Stimulated activated CD8-positive, alpha-beta memory T cell treated with anti-CD3 and anti-CD28 coated beads, Interleukin-7, amount 100 ng/mL, for 4 hours (primary cell): ENCODE measurements around the gene BMAL1.
"Not testable (repeated sequence)": the region's sequence is repeated elsewhere in the genome, so short reads cannot be mapped to it uniquely, and the experiment has no call there.

Source experiments
- DNase-seq, 2 donors: peaks; one replicate each; pipeline ENCODE4 v3.0.0-alpha.2; 2020; ENCODE audit warnings: low read depth in 2 of 2

The BMAL1 gene

DNA sequence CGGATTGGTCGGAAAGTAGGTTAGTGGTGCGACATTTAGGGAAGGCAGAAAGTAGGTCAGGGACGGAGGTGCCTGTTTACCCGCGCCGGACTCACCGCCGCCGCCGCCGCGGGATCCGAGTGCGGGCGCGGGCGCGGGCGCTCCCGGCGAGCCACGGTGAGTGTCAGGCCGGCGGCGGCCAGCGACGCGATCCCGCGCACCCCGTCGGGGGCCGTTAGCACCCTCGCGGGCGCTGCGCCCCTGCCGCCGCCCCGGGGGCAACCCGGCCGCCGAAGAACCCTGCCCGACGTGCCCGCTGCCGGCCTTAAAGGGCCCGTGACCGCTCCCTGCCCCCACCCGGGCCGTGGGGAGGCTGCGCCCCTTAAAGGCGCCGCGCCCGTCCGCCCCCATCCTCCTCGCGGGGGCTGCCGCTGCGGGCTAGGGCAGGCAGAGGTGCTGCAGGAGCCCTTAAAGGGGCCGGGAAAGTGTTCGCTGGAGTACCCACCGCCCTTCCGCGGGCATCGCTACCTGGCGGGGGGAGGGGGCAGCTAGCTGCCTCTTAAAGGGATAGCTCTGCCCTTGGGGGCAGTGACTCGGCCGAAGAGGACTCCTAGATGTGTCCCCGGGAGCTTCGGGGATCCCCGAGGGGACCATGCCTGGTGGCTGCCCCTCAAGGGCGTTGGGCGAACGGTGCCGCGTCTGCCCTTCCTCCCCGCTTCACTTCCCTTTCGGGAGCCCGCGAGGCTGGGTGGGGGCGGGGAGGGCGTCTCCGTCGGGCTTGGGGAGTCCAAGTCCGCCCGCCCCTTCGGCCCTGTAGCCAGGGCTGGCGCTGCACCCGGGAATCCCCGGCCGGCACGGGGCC is at the start of gene BMAL1:
TSS of gene BMAL1 (plus strand) at position 23 of the 841 bp plus-strand sequence. CDS start 76,519 bp downstream, outside the sequence.
- DNase-seq, result peak in 1 of 2 donors; percentile 52

DNA sequence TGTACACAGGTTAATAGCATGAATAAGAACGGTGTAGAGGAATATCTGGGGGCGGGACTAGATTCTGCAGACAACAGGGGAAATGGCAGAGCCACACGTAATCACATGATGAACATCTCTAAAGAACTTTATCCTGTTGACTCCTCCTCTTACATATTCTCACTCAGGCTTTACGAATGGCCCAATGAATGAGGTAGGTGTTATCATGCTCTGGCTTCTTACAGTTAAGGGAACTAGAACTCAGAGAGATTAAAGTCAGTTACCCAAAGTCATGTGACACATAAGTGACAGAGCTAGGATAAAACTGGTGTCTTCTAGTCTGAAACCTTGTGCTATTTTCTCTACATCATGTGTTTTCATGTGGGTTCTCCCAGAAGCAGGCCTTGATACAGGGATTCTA is 49.0 kb upstream of the BMAL1 start:
- DNase-seq, result no peak

DNA sequence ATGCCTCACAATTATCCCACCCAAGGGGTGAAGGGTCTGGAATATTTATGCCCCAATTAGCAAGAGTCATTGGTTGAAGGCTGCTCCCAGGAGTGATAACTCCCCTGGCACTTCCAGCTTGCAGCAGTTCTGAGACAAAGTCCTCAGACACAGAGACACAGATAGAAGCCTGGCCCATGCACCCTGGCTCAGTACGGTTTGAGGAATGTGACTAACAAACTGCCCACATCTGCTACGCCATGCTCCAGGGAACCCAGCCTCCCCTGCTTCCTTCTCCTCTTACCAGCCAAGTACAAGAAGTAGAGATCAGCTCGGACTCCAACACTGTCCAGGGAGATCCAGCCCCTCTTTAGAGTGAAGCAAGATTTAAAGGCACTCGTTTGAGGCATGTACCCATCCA is 48.5 kb upstream of the BMAL1 start:
- no peak for DNase-seq

DNA sequence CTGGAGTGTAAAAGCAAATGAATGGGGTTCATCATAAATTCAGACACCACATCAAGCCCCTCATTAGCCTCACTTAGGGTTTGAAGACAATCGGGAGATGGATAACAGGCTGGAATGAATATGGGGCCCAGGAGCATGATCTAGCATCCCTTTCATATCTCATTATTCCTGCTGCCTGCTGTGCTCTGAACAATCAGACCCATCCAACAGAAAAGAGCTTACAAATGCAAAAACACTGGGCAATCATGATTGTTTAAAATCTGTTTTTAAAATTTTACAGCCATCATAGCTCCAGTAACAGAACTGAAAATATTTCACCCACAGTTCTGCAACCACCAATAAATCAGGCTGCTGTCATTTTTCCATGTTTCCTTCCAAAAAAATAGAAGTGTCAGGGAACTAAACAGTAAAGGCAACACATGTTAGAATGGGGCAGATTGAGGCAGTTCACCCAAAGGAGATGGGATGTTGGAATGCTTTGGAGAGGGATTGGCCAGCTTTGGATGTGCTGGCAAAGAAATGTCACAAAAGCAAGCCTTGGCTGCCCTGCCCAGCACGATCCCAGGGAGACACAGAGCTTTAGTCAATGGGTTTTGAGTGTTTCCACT is 47.8 kb upstream of the BMAL1 start:
- no peak for DNase-seq

DNA sequence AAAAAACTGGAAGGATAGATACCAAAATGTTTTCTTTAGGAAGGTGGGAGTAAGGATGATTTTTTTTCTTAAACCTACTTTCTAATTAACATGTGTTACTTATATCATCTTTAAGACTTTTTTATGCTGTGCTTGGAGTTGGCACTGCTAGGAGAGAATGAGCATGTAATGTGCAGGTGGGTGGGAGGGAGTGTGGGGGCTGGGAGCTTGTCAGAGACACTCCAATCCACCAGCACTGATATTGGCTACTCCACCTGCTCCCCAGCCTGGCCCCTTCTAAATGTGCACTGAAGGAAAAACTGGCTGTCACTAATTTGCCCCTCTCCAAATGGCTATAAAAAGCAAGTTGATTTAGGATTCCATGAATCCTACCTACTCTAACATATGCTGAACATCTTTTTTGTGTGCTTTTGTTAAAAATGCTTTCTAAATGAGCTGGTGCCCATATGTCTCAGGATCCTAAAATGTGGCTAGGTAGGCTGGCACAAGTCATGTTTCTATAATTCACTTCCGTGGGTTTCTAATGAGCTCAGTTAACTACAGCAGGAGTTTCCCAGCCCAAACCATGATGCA is 44.3 kb upstream of the BMAL1 start:
- no peak for DNase-seq

DNA sequence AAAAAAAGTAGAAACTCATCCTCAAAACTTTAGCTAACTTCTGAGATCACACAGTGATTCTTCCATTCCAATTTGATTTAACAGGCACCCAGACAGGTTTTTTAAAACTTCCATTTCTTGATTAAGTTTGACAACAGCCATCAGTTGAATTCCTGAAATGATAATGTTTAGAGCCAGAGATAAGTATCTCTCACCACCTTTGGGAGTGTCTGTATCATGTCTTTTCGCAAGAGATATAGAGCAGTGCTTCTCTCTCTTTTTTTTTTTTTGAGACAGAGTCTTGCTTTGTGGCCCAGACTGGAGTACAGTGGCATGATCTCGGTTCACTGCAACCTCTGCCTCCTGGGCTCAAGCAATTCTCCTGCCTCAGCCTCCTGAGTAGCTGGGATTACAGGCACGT is 41.7 kb upstream of the BMAL1 start:
- no peak for DNase-seq

DNA sequence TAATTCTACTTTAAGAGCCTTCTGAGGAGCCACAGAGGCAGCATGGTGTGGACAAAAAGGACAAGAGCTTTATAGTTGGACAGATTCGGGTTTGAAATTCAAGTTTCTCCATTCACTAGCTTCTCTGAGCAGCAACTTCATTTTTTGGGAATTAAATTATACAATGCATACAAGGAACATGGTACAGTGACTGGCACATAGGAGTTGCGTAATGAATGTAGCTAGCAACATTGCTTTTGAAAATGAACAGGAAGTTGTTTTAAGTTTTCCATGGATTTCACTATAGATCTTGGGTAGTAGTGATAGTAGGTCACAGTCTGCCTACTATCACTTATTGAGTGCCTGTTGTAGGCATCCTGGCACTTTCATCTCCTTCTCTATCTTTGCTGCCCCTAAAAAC is 41.0 kb upstream of the BMAL1 start:
- DNase-seq, result no peak

DNA sequence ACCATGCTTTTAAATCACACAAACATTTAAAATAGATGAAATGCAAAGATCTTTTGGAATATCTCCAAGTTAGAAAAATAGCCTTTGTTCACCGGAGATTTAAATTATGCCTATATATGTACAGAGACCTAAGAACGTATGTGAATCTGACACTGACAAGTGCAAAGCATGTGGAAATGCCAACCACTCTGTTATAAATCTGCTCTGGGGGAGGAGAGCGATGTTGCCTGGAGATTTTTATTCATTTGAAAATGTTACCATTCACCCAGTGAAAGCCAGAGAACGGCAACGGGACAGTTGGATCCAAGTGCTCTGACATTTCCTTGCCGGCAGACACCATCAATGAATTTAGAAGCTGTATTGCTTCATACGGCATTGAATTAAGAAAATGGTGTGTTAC is 39.8 kb upstream of the BMAL1 start:
- no peak for DNase-seq

DNA sequence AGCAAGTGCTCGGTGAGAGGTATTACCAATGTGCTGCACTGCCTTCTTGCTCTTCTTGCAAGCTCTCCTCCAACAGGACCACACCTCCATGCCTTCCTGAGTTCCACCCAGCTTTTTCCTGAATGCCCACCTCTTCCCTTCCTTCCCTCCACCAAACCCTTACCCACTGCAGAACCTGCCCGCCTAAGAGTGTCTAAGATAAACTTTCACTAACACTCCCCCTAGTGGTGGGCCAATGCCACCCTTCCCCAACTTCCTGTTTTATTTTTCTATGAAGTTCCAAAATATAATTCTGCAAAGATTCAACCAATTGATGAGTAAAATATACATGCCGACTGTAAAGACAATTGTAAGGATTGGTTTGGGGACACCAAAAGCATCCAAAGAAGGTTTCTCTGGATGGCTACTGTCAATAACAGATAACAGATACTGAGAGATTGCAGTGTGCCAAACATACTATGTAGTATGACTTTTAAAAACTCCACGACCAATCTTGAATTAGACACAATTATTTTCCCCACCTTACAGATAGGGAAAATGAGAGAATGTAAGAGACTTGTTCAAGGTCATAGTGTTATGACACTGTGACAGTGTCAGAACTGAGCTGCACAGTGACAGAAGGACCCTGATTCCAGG is 38.6 kb upstream of the BMAL1 start:
- peak in 1 of 2 donors; percentile 8 for DNase-seq

DNA sequence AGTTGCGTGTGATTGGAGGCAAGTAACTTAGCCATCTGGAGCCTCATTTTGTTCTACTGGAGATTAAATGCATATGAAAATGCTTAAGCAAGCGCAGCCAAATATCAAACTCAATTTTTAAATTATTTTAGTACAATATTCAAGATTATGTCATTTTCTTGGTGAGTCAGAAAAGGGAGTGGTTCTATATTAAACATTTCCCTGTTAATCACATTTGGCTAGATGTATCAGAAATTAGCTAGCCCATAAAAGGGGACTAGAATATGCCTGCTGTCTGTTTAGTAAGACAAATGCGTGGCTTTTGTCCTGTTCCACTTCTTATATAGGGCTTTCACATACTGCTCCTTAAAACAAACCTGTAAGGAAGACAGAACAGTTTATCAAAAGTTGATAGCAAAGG is 35.0 kb upstream of the BMAL1 start:
- no peak for DNase-seq

DNA sequence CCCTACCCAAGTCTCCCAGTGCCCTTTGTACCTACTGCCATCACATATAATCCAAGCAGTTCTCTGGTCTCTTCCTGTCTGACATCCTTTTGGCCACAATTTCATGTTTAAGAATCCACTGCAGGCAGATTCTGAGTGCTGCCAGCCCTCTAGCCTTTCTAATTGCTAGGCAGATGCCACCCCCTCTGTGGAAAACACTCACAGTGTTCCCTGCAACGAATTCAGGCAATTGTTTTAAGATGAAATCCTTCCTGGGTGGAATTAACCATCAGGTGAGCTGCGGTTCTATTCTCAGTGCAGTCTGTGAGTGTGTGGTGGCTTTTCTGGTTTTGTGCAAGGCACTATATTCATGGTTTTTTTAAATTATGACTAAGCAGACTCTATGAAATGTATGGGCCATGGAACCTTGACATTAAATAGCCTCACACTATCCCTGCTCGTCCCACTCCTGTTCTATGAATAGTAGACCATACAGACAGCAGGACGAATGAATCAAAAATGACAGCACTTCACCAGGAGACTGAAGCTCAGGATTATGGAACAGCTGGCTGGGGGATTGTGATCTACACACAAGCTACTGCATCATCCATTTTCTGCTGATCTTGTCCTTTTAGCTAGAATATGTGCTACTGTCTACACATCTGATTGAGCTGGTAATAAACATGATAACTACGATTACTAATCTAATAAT is 29.8 kb upstream of the BMAL1 start:
- DNase-seq, result no peak

DNA sequence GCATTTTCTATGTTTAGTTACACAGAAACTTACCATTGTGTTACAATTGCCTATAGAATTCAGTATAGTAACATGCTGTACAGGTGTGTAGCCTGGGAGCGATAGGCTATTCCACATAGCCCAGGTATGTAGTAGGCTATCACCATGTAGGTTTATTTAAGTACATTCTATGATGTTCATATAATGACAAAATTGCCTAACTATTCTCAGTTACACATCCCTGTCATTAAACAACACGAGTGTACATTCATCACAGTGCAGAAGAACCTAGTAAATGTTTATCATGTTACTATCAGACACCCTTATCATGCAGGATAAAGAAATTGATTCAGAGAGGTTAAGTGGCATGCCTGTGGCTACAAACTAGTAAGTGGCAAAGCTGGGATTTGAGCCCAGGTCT is 28.4 kb upstream of the BMAL1 start:
- no peak for DNase-seq

DNA sequence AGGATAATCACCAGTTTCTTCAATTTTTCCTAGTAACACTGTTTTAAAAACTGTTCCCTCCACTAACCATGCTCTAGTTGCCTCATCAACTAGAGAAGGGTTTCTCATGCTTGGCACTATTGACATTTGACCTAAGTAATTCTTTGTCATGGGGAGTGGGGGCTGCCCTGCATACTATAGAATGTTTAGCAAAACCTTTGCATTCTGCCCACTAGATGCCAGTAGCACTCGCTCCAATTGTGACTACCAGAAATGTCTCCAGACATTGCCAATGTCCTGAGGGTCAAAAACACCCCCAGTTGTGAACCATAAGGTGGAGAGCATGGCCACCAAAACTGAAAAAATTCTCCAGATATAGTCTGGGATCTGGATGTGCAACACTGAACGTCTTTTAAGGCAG is 27.6 kb upstream of the BMAL1 start:
- no peak for DNase-seq

DNA sequence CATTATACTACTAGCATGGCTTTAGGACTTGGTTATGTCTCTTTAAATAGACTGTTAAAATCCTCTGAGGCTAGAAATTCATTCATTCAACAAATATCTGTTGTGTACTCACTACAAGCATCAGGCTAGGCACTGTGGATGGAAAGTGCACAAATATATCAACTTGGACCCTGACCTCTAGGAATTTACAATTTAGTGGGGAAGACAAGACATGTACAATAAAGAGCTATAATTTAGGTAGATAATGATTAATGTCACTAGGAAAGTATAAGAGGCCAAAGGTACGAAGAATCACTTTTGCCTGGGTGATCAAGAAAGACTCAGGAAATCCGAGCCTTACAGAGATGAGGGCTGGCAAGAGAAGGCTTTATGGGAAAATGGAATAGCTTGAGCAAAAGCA is 25.6 kb upstream of the BMAL1 start:
- DNase-seq, result no peak

DNA sequence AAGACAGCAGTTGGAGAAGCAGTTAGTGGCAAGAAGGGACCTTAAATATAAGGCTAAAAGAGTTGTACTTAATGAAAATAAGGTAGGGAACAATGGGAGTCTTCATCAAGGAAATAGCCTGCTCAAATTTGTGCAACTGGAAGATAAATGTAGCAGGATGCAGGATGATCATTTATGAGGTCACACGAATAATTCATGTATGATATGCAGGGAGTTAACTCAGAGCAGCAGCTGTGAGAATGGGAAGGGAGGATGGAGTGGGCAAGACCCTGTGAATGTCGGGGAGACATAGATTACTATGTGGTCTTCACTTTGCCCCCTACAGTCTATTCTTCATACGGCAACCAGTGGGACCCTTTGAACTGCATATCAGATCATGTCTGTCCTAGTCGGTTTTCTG is 25.2 kb upstream of the BMAL1 start:
- DNase-seq, result no peak

DNA sequence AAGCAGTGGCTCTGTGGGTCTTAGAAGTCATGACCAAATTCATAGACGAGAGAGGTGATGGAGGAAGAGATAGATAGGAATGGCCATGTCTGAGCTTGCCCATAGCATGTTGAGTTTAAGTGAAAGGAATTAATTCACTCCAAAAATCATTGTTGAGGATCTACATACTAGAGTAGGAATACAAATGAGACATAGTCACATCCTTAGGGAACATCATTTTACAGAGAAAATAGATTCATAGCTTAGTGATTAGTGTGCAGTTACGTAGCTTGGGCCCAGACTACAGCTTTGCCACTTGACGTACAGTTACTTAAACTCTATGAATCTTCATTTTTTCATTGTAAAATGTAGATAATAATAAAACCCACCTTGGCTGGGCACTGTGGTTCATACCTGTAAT is 21.4 kb upstream of the BMAL1 start:
- DNase-seq, result no peak

DNA sequence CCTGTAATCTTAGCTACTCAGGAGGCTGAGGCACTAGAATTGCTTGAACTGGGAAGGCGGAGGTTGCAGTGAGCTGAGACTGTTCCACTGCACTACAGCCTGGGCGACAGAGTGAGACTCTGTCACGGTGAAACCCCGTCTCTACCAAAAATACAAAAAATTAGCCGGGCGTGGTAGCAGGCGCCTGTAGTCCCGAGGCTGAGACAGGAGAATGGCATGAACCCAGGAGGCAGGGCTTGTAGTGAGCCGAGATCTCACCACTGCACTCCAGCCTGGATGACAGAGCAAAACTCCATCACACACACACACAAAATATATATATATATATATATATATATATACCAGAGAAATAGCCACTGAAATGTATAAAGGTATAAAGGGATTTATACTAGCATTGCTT is 19.5 kb upstream of the BMAL1 start:
- not testable (repeated sequence) for DNase-seq

DNA sequence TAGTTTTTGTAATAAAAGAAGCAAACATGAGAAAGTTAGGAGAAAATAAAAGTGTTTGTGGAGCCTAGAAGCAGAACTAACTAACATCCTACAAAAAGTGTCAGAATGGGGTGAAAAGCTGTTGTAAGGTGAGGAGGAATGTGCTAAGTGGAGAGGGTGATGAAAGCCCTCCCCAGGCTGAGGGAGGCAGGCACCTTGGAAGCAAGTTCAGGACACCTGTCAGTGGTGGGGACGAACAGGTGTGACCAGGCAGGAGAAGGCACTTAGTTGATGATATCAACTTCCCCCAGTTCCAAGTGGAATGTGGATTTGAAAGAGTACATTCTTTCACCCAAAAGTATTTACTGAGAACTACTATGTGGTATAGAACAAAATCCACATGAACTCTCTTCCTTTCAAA is 18.7 kb upstream of the BMAL1 start:
- no peak for DNase-seq

DNA sequence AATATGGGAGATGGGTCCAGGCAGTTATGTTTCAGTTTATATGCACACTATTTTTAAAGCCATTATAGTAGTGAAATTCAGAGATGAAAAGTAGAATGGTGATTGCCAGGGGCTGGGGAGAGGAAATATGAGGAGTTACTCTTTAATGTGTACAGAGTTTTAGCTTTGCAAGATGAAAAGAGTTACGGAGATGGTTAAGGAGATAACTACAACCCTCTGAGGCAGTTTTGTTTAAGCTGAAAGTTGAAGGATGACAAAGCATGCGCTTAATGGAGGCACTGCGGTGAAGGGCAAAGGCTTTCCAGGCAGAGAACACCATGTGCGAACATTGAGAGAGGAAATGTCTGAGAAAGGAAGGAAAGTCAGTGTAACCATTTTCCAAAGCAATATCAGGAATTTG is 18.2 kb upstream of the BMAL1 start:
- DNase-seq, result no peak

DNA sequence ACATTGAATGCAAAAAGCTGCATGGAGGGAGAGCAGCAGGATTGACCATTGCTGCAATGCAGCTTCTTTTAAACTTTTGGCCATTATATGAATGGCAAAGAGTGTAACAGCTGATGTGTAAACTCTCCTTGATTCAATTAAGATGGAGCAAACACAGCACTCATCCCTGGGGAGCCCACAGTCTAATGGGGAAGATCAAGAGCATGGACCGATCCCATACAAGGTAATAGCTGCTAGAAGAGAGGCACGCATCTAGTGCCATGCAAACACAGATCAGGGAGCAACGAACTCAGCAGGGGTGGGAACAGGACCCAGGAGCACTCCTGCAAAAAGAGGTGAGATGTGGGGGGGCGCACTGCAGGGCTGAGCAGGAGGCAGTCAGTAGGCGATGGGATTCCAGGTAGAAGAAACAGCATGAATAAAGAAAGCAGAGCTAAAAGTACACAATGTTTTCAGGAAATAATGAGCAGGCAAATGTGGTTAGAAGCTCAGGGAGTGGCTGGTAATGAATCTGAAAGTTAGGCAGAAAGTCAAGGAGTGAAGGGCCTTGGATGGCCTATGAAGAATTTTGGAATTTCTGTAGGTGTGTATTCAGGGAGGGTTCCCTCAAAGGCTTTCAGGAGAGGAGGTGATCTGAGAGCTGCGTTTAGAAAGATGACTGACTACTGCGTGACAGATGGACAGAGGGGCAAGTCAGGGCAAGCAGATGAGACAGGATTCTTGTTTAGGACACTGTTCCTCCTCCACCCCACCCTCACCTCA is 17.2 kb upstream of the BMAL1 start:
- no peak for DNase-seq

DNA sequence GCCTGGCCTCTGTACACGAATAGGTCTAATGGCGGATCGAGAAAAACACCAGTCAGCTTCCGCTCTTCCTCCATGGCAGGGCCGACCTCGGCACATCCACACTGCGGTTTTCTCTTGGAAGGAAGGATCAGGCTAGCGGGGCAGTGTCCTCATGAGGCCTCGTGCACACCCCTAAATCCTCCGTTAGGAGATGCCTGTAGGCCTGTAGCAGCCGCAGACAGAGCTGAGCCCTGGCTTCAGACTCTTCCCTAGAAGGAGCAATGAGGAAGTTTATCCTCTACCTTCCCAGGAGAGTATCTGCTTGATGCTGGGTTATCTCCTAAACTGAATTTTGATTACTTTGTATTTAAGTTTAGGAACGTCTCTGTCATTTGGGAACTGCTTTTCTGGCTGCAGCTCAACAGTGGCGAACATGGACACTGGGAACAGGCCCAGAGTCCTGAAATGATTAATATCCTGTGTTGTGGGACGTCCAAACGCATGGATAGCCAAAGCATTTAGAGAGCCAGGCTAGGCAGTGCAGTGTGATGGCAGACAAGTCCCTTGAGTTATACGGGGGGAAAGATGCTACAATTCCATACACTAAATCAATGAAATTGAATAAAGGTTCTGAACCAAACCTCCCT is 16.5 kb upstream of the BMAL1 start:
- no peak for DNase-seq
